EL (cell line): ENCODE measurements around the gene CPD.

ENCODE experiments used
- DNase-seq: peaks from one replicate; pipeline ENCODE4 v3.0.0-alpha.2; 2016

Gene CPD

DNA sequence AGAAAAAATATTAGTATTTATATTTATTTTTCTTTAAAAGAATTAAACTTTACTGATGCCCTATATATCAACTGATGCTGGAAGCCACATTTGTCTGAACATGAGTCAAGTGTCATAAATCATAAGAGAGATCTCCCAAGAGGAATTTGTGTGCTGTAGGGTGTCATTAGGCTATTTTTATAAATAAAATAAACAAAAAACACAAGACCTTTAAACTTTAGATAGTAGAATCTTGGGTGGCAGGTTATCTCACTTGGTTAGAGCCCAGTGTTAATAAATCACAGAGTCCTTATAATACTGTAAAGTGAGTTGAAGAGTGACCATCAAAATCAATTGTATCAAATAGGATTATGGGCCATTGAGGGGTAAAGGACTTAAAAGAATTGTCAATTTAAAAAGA, 21.3 kb upstream of the CPD start:
- DNase-seq: no peak

DNA sequence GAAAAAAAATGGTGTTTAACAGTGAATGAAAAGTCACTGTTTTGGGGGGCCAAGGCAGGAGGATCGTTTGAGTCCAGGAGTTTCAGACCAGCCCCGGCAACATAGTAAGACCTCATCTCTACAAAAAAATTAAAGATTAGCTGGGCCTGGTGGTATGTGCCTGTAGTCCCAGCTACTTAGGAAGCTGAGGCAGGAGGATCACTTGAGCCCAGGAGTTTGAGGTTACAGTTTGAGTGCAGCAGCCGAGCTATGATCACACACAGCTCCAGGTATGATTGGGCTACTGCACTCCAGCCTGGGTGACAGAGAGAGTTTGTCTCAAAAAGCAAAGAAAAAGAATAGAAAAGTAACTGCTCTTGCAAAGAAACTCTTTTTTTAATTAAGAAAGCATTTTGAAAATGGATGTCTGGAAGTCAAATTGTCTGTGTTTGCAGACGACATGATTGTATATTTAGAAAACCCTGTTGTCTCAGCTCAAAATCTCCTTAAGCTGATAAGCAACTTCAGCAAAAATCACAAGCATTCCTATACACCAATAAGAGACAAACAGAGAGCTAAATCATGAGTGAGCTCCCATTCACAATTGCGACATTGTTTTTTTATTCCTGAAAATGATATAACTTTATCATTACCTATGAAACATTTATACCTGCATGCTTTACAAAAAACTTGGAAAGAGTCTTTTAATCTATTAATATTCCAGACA, 20.5 kb upstream of the CPD start:
- DNase-seq: no peak

DNA sequence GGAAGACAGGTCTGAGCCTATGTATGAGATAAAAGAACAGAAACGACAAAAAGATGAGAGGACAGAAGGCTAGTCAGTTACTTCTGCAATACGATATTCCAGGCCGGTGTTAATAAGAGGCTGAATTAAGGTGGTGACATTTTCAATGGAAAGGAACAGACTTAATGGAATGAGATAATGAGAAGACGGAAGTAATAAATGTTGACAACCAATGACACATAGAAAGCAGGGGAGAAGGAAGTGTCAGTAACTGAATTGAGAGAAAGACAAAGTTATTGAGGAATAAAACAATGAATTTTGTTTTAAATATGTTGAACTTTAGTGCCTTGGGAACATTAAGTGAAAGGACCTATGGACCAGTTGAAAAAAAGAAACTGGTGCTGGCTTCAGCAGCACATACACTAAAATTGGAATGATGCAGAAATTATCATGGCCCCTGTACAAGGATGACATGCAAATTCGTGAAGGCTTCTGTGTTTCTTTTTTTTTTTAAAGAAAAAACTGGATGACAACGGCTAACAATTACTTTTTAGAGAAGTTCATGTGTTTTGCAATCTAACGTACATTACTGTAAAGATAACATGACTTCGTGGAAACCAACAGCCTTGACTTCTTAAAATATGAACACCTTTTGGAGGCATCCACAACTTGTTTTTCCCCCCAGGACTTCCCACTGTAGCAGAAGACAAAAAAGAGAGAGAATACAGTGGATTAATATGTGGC, 18.5 kb upstream of the CPD start:
- no peak for DNase-seq

DNA sequence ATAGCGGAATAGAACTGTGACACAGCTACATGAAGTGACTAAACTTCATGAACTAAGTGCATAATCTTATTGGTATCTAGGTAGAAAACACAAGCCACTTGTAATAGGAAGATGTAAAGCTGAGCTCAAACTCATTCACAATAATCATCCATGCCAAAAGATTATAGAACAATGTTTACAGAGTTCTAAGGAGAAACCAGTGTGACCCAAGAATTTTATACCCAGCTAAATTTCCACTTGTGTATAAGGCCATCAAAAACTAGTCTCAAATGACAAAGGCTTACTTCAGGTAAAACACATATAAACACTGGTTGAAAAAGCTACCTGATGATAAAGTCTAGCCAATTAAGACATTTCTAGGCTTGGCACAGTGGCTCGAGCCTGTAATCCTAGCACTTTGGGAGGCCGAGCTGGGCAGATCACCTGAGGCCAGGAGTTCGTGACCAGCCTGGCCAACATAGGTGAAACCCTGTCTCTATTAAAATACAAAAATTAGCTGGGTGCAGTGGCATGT, 16.9 kb upstream of the CPD start:
- DNase-seq: no peak

DNA sequence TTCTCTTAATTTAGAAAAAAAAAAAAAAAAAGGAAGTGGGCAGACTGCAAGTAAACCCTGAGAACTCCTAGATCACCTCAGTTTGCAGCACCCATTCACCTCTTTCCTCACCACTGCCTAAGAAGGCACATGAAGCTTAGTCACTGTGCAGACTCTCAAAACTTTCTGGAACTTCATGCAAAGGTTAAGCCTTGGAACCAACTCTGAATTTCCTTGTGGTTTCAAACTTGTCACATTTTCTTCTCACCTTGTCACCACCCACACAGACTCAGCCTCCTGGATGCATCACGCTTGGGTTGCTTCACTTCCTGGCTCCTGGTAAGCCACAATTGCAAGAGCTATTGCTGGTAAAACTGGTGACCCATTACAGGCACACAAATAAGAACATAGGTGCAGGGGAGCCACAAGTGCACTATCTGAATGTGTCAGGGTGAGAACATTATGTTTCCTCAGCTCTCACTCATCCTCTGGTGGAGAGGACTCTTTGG, 15.0 kb upstream of the CPD start:
- DNase-seq: peak; percentile 74

DNA sequence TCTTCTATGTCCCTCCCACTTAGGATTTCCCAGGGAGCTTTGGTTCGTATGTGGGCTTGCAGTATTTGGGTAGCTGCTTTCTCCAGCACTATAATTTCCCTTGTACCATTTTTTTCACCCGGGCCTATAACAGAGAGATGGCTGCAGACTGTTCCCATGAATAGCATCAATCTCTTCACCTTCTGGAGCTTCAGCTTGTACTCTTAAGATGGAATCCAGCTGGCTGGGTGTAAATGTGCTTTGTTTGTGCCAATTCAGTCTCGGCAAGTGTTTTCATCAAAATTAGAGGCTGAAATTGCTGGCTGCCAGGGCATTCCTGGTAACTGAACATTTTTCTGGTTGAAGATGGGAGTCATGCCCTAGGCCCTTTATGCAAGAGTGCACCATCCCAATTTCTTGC, 12.2 kb upstream of the CPD start:
- no peak for DNase-seq

DNA sequence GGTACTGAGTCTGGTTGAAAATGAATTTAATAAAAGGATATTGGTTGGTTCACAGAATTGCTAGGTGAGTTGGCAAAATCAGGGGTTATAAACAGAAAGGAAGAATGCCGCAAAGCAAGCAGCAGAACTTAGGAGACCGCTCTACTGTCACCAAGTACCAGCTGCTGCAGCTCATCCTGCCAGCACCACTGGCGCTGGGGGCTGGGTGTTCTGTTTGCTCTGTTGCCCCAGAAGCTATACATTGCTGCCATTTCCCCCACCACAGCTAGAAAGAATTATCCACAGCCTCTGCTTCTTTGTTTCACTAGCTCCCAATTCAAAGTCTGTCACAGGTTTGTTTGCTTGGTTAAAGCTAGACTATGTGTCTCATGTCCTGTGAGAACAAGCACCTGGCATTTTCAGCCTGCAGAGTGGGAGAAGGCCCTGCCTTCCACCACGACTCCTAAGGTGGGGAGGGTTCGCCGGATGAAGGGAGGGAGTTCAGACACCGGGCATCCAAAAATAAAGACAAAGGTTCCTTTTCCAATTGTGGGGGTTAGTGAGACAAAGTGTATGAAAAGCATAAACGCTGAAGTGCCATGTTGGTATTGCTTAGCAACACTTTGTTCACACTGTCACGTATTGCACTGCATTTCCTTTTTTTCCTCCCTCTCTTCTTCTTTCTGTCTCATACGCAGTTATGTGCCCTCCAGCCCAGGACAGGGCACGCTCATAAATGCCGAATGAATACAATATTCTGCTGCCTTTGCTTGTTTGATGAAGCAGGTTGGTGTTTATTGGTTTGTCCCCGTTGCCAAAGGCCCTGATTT, 9.6 kb upstream of the CPD start:
- DNase-seq: no peak

DNA sequence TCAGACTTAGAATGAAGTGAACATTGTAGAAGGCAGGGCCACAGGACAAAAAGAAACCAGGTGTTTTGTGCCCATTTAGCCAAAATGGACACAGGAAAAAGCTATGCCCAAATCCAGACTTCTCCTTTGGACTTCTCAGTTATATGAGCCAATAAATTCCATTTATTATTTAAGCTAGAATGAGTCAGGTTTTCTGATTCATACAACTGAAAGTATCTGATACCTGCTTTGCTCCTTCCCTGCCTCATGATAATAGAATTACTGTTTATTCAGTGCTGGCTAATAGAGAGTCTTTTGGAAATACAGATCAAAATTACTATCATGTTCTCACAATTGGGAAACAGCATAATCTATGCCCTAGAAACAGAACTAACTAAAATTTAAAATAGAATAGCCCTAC, 8.7 kb upstream of the CPD start:
- no peak for DNase-seq

DNA sequence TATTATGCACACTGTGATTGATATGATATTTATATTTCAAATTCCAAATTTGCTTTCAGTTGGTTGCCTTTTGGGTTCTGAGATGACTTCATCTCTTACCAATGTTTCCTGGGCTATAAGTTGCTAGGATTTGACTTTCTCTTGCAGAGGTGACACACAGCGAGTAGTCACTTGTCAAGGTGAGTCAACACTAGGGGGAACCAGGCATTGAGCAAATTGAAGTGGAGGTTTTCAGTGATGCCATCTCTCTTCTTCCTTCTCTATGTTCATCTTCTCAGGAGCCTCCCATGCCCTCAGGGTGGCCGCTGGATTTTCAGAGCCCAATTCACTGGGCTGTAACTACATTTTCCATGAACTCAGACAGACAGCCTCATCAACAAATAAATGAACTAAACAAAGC, 6.0 kb upstream of the CPD start:
- DNase-seq: peak; percentile 52

DNA sequence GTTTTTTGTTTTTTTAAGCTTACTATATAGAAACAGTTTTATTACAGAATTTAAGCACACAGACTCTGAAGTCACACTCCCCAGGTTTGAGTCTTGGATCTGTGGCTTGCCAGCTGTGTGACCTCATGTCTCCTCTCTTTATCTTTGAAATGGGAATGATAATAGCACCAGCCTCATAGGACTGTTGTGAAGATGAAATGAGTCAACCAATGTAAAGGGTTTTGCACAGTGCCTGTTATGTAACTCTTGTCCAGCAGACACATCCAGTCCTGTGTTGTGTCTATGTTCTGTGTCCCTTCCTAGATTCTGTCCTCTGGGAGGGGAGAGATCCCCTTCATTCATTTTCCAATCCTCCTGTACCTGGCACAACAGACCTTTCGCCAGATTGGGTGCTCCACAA, 3.1 kb upstream of the CPD start:
- DNase-seq: no peak

DNA sequence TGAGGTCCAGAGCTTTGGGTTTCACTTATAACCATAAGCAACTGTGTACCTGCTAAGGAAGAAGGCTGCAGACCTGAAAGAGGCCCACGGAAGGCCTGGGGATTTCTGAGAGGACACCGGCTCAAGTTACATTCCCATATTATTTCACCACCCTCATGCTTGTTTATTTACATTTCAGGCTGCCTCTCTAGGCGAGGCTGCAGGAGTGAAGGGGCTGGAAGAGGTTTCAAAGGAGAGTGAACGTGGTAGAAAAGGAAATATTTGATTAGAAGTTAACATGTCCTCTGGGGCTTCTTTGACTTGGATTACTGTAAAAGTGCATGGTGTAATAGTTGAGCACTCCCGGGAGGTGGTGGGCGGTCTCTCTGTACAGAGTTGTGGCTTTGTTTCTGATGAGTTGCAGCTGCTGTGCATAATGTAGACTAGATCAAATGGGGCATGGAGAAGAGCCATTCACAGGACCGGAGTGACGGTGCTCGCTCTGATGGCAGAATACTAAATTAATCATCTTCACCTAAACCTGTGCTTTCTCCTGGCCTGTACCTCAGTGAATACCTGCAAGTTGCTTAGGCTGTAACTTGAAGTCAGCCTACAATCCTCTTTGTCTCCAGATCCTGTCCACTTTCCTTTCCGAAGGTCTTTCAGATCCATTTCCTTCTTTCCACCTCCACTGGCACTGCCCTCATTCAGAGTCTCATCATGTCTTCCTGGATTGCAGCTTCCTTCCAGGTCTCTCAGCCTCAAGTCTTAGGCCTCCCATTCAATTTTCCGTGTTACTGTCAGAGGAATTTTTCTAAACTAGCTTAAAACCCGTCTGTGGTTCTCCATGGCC, 1.9 kb upstream of the CPD start:
- peak; percentile 36 for DNase-seq

DNA sequence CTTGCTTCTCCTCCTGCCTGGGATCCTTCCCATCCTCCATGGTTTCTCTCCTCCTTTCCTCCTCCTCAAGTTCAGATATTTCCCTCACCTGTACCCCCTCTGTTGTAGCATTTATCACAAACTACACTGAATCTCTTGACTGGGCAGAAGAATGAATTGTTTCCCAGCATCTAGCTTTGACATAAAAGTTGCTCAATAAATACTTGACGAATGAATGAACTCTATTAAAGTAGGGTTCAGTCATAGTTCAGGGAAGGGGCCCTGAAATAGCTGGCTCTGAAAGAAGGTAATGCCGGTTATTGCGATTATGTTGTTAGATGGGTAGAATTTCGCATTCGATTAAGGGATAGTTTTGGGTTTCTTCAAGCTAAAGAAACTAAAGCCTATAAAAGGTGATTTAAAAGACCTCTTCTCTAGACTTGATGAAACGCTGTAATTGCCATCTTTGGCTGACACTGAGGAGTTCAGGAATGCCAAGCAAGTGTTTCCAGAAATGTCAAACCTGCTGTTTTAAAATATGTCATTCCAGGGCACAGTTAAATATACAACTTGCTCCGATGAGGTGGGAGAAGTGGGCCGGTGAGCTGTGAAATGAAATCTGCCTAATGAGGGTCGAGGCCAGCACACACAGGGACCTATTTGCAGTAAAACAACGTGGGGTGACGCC, 1.0 kb upstream of the CPD start:
- no peak for DNase-seq

DNA sequence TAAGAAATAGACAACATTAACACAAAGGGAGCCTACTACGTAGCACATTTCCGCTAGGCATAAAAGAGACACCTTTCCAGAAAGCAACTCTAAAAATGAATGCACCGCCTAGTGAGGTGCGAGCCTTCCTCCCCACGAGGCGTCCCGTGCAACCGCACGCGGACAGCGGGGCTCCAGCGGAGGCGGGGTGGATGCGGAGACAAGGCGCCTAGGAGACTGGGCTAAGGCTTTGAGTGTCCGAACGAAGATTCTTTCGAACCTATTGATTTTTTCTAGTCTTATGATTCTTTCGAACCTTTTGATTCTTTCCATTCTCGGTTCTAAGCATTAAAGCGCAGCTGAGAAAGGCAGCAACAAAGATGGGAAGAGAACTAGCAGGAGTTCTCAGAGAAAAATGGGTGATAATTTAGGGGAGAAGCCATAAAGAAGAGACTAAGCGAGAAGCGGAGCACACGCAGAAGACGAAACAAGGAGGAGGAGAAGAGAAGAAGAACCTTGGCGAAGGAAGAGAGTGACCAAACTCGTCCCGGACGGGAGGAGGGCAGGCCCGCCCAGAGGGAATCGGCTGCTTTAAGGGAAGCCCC, 394 bp upstream of the CPD start:
- peak; percentile 31 for DNase-seq

DNA sequence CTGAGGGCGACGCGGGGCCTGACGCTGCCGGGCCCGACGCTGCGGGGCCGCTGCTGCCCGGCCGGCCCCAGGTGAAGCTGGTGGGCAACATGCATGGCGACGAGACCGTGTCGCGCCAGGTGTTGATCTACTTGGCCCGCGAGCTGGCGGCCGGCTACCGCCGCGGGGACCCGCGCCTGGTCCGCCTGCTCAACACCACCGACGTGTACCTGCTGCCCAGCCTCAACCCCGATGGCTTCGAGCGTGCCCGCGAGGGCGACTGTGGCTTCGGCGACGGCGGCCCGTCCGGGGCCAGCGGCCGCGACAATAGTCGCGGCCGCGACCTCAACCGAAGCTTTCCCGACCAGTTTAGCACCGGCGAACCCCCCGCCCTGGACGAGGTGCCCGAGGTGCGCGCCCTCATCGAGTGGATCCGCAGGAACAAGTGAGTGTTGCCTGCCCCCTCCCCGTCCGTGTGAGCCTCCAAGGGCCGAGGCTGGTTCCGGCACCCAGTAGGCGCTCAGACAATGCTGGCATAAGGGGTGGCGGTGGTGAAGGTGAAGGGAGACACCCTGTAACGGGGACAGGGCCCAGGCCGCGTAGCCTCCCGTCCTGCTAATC, 676 bp downstream of the CPD start:
- peak; percentile 21 for DNase-seq

DNA sequence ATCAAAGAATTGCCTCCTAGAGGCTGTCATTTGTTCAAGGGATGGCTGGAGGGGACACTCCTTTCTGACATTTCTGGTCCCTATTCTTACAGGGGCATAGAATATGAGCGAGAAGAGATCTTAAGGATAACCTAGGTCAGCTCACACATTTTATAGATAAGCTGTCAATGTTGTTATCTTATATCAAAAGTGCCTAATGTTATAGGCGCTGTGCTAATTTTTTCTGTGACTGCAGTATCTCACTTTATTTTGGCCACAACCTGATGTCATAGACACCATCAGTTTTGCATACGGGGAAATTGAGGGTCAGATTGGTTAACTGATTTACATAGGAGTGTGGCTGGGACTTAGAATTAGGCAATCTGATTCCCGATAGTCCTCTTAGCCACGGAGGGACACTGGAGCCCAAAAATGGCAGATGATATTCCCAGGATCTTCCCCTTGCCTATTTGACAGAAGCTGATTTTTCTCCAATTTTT, 1.2 kb downstream of the CPD start:
- DNase-seq: peak; percentile 29

DNA sequence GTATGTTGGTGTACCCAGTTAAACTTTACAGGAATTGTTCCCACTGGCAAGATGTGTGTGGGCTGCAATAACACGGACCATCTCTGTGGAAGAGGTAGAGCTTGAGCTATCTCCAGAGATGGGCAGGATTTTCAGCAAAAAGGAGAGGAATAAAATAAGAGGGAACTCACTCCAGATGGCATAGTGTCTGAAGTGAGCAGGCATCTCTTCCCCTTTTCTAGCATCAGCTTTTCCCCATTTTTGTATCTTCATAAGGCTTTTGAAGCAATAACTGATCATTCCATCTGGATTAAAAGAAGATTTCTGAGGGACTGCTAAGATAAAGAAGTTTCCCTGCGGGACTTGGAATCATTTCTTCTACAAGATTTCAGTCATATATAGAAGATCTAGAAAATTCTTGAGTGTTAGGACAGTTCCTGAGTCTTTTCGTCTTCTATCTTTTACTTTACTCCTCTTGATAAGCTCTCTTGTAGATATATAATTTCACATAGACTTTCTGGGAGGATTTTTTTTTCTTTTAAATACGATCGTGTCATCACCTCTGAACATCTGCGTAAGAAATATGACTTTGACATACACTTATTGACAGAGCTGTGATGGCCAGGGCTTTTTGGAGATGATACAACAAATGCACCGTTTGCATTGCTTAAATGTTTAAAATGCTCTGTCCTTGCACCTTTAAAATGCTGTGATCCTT, 2.1 kb downstream of the CPD start:
- no peak for DNase-seq

DNA sequence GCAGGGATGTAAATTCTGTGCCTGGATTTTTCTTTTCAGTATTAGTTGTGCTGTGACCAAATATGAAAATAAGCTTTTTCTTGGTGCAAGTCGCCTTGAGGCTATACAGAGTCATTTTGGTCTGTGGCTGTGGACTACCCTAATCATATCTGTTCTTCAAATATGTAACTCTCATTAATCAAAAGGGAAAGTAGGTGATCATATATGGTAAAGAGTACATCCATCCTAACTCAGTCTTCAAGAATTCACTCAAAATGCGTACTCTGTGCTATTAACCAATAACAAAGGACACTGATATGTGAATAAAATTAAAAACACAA, 2.6 kb downstream of the CPD start:
- no peak for DNase-seq

DNA sequence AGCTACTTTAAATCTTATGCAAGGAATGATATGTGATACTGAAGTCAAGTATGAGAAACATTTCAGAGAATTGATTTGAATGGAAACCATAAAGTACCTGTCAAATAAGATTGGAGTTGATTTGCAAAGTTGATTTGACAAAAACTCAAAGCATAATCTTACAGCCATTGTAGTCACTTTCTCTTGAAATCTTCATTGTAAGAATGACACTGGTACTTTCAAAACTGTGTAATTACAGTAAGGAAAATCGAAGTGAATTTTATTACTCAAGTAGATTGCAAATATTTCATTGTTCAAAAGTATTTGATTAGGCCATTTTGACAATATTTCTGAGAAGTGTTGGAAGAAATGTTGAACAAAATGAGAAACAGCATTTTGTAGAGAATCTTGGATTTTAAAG, 3.6 kb downstream of the CPD start:
- DNase-seq: no peak

DNA sequence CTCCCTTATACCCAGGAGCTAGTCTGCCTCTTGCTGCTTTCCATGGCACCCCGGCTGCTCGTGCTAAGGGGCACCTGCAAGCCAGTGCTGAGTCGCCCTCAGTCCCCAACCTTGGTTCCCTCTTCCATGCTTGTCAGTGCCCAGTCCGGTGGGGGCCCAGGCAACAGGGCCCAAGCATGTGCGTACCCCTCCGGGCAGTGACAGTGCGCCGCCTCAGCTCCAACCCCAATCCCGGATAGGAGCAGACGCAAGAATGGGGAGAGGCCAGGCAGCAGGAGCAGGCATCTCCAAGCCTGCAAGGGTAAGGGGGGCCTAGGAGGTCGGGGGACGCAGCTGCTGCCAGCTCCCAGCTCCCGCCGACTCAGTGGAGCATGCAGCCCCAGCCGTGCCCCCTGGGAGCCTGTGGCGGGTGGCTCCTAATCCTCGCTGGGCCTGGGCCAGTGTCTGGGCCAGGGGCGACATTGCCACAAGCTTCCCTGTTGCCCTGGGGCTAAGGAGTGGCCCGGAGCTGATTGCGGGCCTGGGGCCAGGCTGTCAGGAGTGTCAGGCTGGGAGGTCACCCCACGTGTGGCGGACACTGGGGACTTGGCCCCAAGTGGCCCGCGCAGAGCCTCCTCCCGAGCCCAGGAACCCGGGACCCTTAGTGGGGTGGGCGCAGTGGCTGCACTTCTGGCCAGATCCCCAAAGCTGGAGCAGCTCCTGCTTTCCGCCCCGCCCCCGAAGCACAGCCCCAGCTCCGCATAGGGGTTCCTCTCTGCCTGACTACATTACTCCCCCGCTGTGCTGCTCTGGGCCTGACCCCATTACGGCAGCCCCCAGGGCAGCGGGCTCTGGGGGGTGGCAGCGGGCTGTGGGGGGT, 9.8 kb downstream of the CPD start:
- DNase-seq: no peak
